H1 (cell line): Measurements from ENCODE around the gene PELI2. TPM values are rescaled to one million over a fixed set of nuclear protein-coding genes. Genes with fewer than 3 reads are reported as not detected.

Experiments used
- CTCF ChIA-PET: fragments of 300-600 bp; sonication (Branson Sonifier 250); formaldehyde crosslinking; loops from one replicate; lab custom pipeline; 2021; ENCODE audit not compliant: partially characterized antibody; lab: Charles Lee
- POLR2A ChIA-PET: fragments of 300-600 bp; sonication (Branson Sonifier 250); formaldehyde crosslinking; loops from one replicate; lab custom pipeline; 2021; ENCODE audit warnings: inconsistent platforms; ENCODE audit not compliant: partially characterized antibody; lab: Charles Lee
- DNase-seq, 2 experiments: peaks; one replicate each; pipeline versions ENCODE4 v3.0.0 to v3.0.0-alpha.2; 2010 to 2022; ENCODE audit warnings: low spot score in 2 of 2, low read depth in 1 of 2, mixed read lengths in 1 of 2
- FAIRE-seq: peaks from 2 replicates; lab custom pipeline; 2011; peaks lifted over from hg19 to GRCh38; lab: Jason Lieb, UNC
- H2AFZ ChIP-seq: 2 replicates; pipeline ENCODE4 v1.8.1; 2012; ENCODE audit warnings: low read length, inconsistent platforms
- H2AK5ac ChIP-seq: 2 replicates; pipeline ENCODE4 v1.6.1; 2013; ENCODE audit warnings: low read depth, low read length
- H2BK120ac ChIP-seq: replicated peaks from 2 replicates; pipeline ENCODE3; 2013; ENCODE audit warnings: low read depth, low read length, inconsistent platforms
- H2BK12ac ChIP-seq: 2 replicates; pipeline ENCODE4 v1.6.1; 2013; ENCODE audit warnings: low read depth, low read length
- H2BK15ac ChIP-seq: 2 replicates; pipeline ENCODE4 v1.6.1; 2013; ENCODE audit warnings: low read length
- H2BK20ac ChIP-seq: 2 replicates; pipeline ENCODE4 v1.6.1; 2013; ENCODE audit warnings: low read length
- H2BK5ac ChIP-seq: 2 replicates; pipeline ENCODE4 v1.6.1; 2013; ENCODE audit warnings: low read depth, low read length
- H3K14ac ChIP-seq: 2 replicates; pipeline ENCODE4 v1.6.1; 2013; ENCODE audit warnings: inconsistent platforms; ENCODE audit not compliant: insufficient read length
- H3K18ac ChIP-seq: 2 replicates; pipeline ENCODE4 v1.6.1; 2013; ENCODE audit warnings: low read length; ENCODE audit errors: extremely low read depth
- H3K23ac ChIP-seq: 2 replicates; pipeline ENCODE4 v1.6.1; 2013; ENCODE audit warnings: inconsistent platforms; ENCODE audit not compliant: insufficient read length
- H3K23me2 ChIP-seq: 2 replicates; pipeline ENCODE4 v1.6.1; 2013; ENCODE audit warnings: low read depth, low read length
- H3K27ac ChIP-seq: 2 replicates; pipeline ENCODE4 v1.6.1; 2011; ENCODE audit warnings: low read depth, low read length, inconsistent platforms
- H3K27me3 ChIP-seq, 4 experiments: replicated peaks in 1 of 4; 1 replicate in 1 of 4; 2 replicates in 3 of 4; pipeline versions ENCODE4 v1.6.1 to v1.8.1; 2011 to 2013; ENCODE audit warnings: low read length in 3 of 4, mild to moderate bottlenecking in 3 of 4, inconsistent platforms in 2 of 4, mixed read lengths in 2 of 4, moderate library complexity in 1 of 4; ENCODE audit not compliant: control insufficient read depth in 3 of 4, insufficient read depth in 3 of 4; ENCODE audit errors: extremely low read depth in 1 of 4
- H3K36me3 ChIP-seq, 4 experiments: 2 replicates each; pipeline versions ENCODE4 v1.6.1 to v1.8.1; 2011 to 2013; ENCODE audit warnings: mild to moderate bottlenecking in 4 of 4, low read length in 3 of 4, moderate library complexity in 2 of 4, control low read depth in 1 of 4, inconsistent platforms in 1 of 4; ENCODE audit not compliant: insufficient read depth in 4 of 4, control insufficient read depth in 2 of 4
- H3K4ac ChIP-seq: replicated peaks from 2 replicates; pipeline ENCODE3; 2013; ENCODE audit warnings: low read length, low read depth, mixed read lengths, inconsistent platforms; ENCODE audit not compliant: insufficient read length
- H3K4me1 ChIP-seq, 4 experiments: replicated peaks in 1 of 4; 1 replicate in 1 of 4; 2 replicates in 3 of 4; pipeline versions ENCODE4 v1.6.1 to v1.8.1; 2011 to 2013; ENCODE audit warnings: low read length in 3 of 4, inconsistent platforms in 2 of 4, mixed read lengths in 1 of 4; ENCODE audit not compliant: insufficient read depth in 4 of 4, control insufficient read depth in 3 of 4
- H3K4me2 ChIP-seq, 2 experiments: 2 replicates each; pipeline versions ENCODE4 v1.6.1 to v1.8.1; 2011 to 2013; ENCODE audit warnings: low read depth in 2 of 2, low read length in 2 of 2, control low read depth in 1 of 2, inconsistent platforms in 1 of 2, mild to moderate bottlenecking in 1 of 2; ENCODE audit not compliant: insufficient read depth in 1 of 2
- H3K4me3 ChIP-seq, 4 experiments: fragments of 200-600, 300-600 bp in 1 of 4; sonication (generic), shearing (Covaris generic), sonication (Bioruptor Twin) in 1 of 4; 2 replicates each; pipeline versions ENCODE4 v1.5.1 to v1.8.1; 2011 to 2016; ENCODE audit warnings: low read length in 4 of 4, low read depth in 3 of 4, control low read depth in 2 of 4, inconsistent platforms in 2 of 4, mild to moderate bottlenecking in 2 of 4, mixed read lengths in 1 of 4, moderate library complexity in 1 of 4; ENCODE audit not compliant: insufficient read depth in 2 of 4; ENCODE audit errors: extremely low read depth in 1 of 4
- H3K56ac ChIP-seq: replicated peaks from 2 replicates; pipeline ENCODE3; 2013; ENCODE audit warnings: low read depth, mild to moderate bottlenecking, mixed read lengths, low read length, inconsistent platforms; ENCODE audit not compliant: insufficient read length
- H3K79me1 ChIP-seq: 2 replicates; pipeline ENCODE4 v1.6.1; 2013; ENCODE audit warnings: low read depth, low read length, control low read depth
- H3K79me2 ChIP-seq, 2 experiments: 2 replicates each; pipeline versions ENCODE4 v1.6.1 to v1.8.1; 2012 to 2013; ENCODE audit warnings: low read length in 2 of 2, mild to moderate bottlenecking in 2 of 2, inconsistent platforms in 1 of 2; ENCODE audit not compliant: insufficient read depth in 2 of 2, control insufficient read depth in 1 of 2
- H3K9ac ChIP-seq, 4 experiments: replicated peaks in 1 of 4; 1 replicate in 1 of 4; 2 replicates in 3 of 4; pipeline versions ENCODE4 v1.6.1 to v1.8.1; 2011 to 2013; ENCODE audit warnings: low read depth in 3 of 4, low read length in 3 of 4, control low read depth in 2 of 4, mild to moderate bottlenecking in 2 of 4, moderate library complexity in 2 of 4, inconsistent platforms in 1 of 4; ENCODE audit errors: extremely low read depth in 1 of 4
- H3K9me3 ChIP-seq, 2 experiments: 2 replicates each; pipeline versions ENCODE4 v1.6.1 to v1.8.1; 2012 to 2013; ENCODE audit warnings: mild to moderate bottlenecking in 2 of 2, moderate library complexity in 2 of 2, control low read depth in 1 of 2, inconsistent platforms in 1 of 2, low read depth in 1 of 2, low read length in 1 of 2, mixed read lengths in 1 of 2; ENCODE audit not compliant: insufficient read depth in 2 of 2
- H4K20me1 ChIP-seq, 2 experiments: replicated peaks in 1 of 2; 2 replicates each; pipeline versions ENCODE3 to v1.8.1; 2011 to 2013; ENCODE audit warnings: inconsistent platforms in 2 of 2, low read length in 2 of 2, mild to moderate bottlenecking in 1 of 2; ENCODE audit not compliant: insufficient read depth in 2 of 2, control insufficient read depth in 1 of 2
- H4K5ac ChIP-seq: 2 replicates; pipeline ENCODE4 v1.6.1; 2013; ENCODE audit warnings: low read length, low read depth, mixed read lengths, inconsistent platforms; ENCODE audit not compliant: insufficient read length
- H4K8ac ChIP-seq: 2 replicates; pipeline ENCODE4 v1.8.0; 2013; ENCODE audit warnings: mild to moderate bottlenecking, moderate library complexity, low read length, inconsistent platforms; ENCODE audit not compliant: insufficient read depth; ENCODE audit errors: extremely low read depth
- H4K91ac ChIP-seq: replicated peaks from 2 replicates; pipeline ENCODE3; 2013; ENCODE audit warnings: low read length, mixed read lengths, inconsistent platforms; ENCODE audit not compliant: insufficient read length
- BACH1 ChIP-seq: IDR thresholded peaks from 2 replicates; pipeline ENCODE4 v1.6.1; 2012; ENCODE audit warnings: low read length, improper control_type of control experiment
- EZH2 ChIP-seq: fragments of 200-600 bp; sonication (generic); IDR thresholded peaks from 2 replicates; pipeline ENCODE4 v1.7.1; 2012; ENCODE audit warnings: low read depth, mild to moderate bottlenecking, moderate library complexity, low read length, inconsistent platforms; ENCODE audit not compliant: severe bottlenecking
- JUND ChIP-seq: IDR thresholded peaks from 2 replicates; pipeline ENCODE4 v1.6.1; 2011; ENCODE audit warnings: mild to moderate bottlenecking, improper control_type of control experiment, low read length
- POLR2A ChIP-seq, 2 experiments: IDR thresholded peaks; 1 replicate in 1 of 2; 2 replicates in 1 of 2; pipeline ENCODE4 v1.6.1; 2011; ENCODE audit warnings: low read depth in 2 of 2, low read length in 2 of 2, mild to moderate bottlenecking in 2 of 2; ENCODE audit errors: control extremely low read depth in 1 of 2
- RAD21 ChIP-seq, 2 experiments: IDR thresholded peaks in 1 of 2; conservative IDR thresholded peaks in 1 of 2; 2 replicates each; pipeline ENCODE4 v1.6.1; 2011; ENCODE audit warnings: low read depth in 2 of 2, low read length in 2 of 2, improper control_type of control experiment in 1 of 2, inconsistent platforms in 1 of 2, mild to moderate bottlenecking in 1 of 2, moderate library complexity in 1 of 2
- SIRT6 ChIP-seq: IDR thresholded peaks from one replicate; pipeline ENCODE4 v1.7.1; 2012; ENCODE audit warnings: low read length, inconsistent platforms
- SIX5 ChIP-seq: IDR thresholded peaks from 2 replicates; pipeline ENCODE4 v1.6.1; 2011; ENCODE audit warnings: mild to moderate bottlenecking, low read depth, low read length
- TBP ChIP-seq: IDR thresholded peaks from 2 replicates; pipeline ENCODE4 v1.6.1; 2011; ENCODE audit warnings: low read depth, low read length, improper control_type of control experiment
- TCF12 ChIP-seq: IDR thresholded peaks from 2 replicates; pipeline ENCODE4 v1.6.1; 2011; ENCODE audit warnings: low read depth, mild to moderate bottlenecking, low read length
- YY1 ChIP-seq: IDR thresholded peaks from 2 replicates; pipeline ENCODE4 v1.6.1; 2011; ENCODE audit warnings: low read depth, mild to moderate bottlenecking, low read length
- WGBS, 2 experiments: shearing (Covaris generic) in 1 of 2; methylation state at CpG; one replicate each; pipeline versions ENCODE4 v1.1.6 to v1.1.7; 2013 to 2015; ENCODE audit warnings: low lambda C conversion rate in 2 of 2, mixed read lengths in 2 of 2, inconsistent platforms in 1 of 2, low coverage in 1 of 2, missing lambda C conversion rate in 1 of 2; ENCODE audit not compliant: insufficient replicate concordance in 2 of 2, insufficient coverage in 1 of 2, insufficient read length in 1 of 2; ENCODE audit errors: extremely low coverage in 1 of 2, missing lambda C conversion rate in 1 of 2; 5-methylcytosine and 5-hydroxymethylcytosine counted together
- polyA plus RNA-seq, 7 experiments: library from polyadenylated mRNA; depleted of rRNA in 3 of 7; stranded (reverse) in 5 of 7; unstranded in 2 of 7; fragments of >200 nt in 5 of 7; fragments of 200-250 nt in 2 of 7; gene quantifications; 1 replicate in 5 of 7; 2 replicates in 1 of 7; 4 replicates in 1 of 7; pipeline versions ENCODE4 v1.2.1 to v1.2.3, GENCODE V29; 2011 to 2013; ENCODE audit warnings: missing spikeins in 2 of 7, mixed read lengths in 2 of 7
- total RNA-seq: library from RNA; stranded (reverse); fragmentation: NEBNext Ultra II Directional; extraction: Animal tissue kit (Norgen Biotek cat#: 25700); gene quantifications from 2 replicates; pipeline ENCODE4 v1.2.1, GENCODE V29; 2021

Gene PELI2
- total and polyA plus RNA-seq, 2 of the 8 experiments (the other 6 are each of a cell fraction or from before 2014, with no cell fraction given): 14.6 to 25.7 TPM

GRCh38 chr14:56197150-56197549 lies 78.9 kb downstream of the PELI2 start:
- 92% methylated on average over 1 of the region's 1 CpG; no CpG with 5 or more reads in 1 of the 2 experiments for WGBS, 2 experiments
- TF ChIP-seq BACH1: no peak
- no peak for TF ChIP-seq SIX5
- TF ChIP-seq SIRT6: no peak
- TF ChIP-seq EZH2: no peak
- TF ChIP-seq TBP: no peak
- TF ChIP-seq RAD21 (IDR thresholded peaks at IDR 0.05 in 1 of 2, conservative IDR thresholded peaks at IDR 0.05 in 1 of 2; ENCODE audit: low read depth in 2 of 2, low read length in 2 of 2): no peak
- TF ChIP-seq JUND: no peak
- no peak for TF ChIP-seq POLR2A (IDR thresholded peaks at IDR 0.05; ENCODE audit: control extremely low read depth in 1 of 2, low read depth in 2 of 2, low read length in 2 of 2)
- no peak for TF ChIP-seq TCF12
- no peak for TF ChIP-seq YY1
- H3K36me3 ChIP-seq: no peaks in the 10 kb centered on the region

More at GRCh38 chr14:56197150-56197549, 78.9 kb downstream of the PELI2 start:
- no peak overlapping the region for H3K4me3 ChIP-seq
- no peak overlapping the region for H2BK15ac ChIP-seq
- no peak overlapping the region for H3K27ac ChIP-seq
- H3K4ac ChIP-seq: no peak overlapping the region
- no peak overlapping the region for H2BK5ac ChIP-seq
- no peaks in the 10 kb centered on the region for H3K27me3 ChIP-seq
- no peaks in the 10 kb centered on the region for H3K9me3 ChIP-seq
- H3K9ac ChIP-seq: no peak overlapping the region
- no peak overlapping the region for H4K5ac ChIP-seq
- no peak overlapping the region for H2BK12ac ChIP-seq
- H3K4me1 ChIP-seq: peaks cover 0 to 4% (median 2%) of the 10 kb centered on the region in 4 experiments; a peak in 1 of 7 replicates
- peaks cover 0 to 2% of the 10 kb centered on the region in 2 experiments for H4K20me1 ChIP-seq
- FAIRE-seq (no peak), DNase-seq (no peak)
- H3K79me1 ChIP-seq: peaks cover 6% of the 10 kb centered on the region
- H2BK120ac ChIP-seq: no peak overlapping the region
- no peak overlapping the region for H2AK5ac ChIP-seq
- no peak overlapping the region for H4K91ac ChIP-seq
- H3K23me2 ChIP-seq: no peaks in the 10 kb centered on the region; the same call in 1 of the 2 replicates
- no peak overlapping the region for H2BK20ac ChIP-seq
- no peak overlapping the region for H3K56ac ChIP-seq
- no peak overlapping the region for H3K23ac ChIP-seq
- no peak overlapping the region for H3K14ac ChIP-seq
- H2AFZ ChIP-seq: no peak overlapping the region
- H3K18ac ChIP-seq: no peak overlapping the region
- ChIA-PET POLR2A (no interaction called here), CTCF (interaction anchor here (0.9 kb wide), 1 partner anchor 8 kb away, joined by 3 read pairs; no protein-coding TSS in a partner anchor)
- H4K8ac ChIP-seq: no peak overlapping the region
- no peak overlapping the region for H3K4me2 ChIP-seq
- peaks cover 5 to 7% of the 10 kb centered on the region in 2 experiments; a peak in 2 of 4 replicates for H3K79me2 ChIP-seq
